Measurements from ENCODE around the gene PDE4D. TPM values are rescaled to one million over a fixed set of nuclear protein-coding genes. Genes with fewer than 3 reads are reported as not detected.

PDE4D gene
- total RNA-seq, 1 experiment from 2014 or later = 3.3 TPM

GRCh38 chr5:59765446-59765845, 128.1 kb downstream of the PDE4D start:
- TF ChIP-seq FOXP1 (CRISPR knock-in tag; IDR thresholded peaks at IDR 0.05; ENCODE audit: borderline replicate concordance) (no peak), ELF4 (CRISPR knock-in tag; IDR thresholded peaks at IDR 0.05; ENCODE audit: low read depth) (no peak), CBFB (CRISPR knock-in tag; IDR thresholded peaks at IDR 0.05; ENCODE audit: low read depth) (no peak), NFYB (CRISPR knock-in tag; conservative IDR thresholded peaks at IDR 0.05; ENCODE audit: low read depth) (no peak), MAX (CRISPR knock-in tag; IDR thresholded peaks at IDR 0.05) (no peak), ZNF416 (CRISPR knock-in tag; IDR thresholded peaks at IDR 0.05) (no peak), HMGA2 (CRISPR knock-in tag; IDR thresholded peaks at IDR 0.05) (no peak), ZMAT4 (CRISPR knock-in tag; IDR thresholded peaks at IDR 0.05) (no peak), ATF1 (CRISPR knock-in tag; IDR thresholded peaks at IDR 0.05) (no peak), ZNF232 (CRISPR knock-in tag; IDR thresholded peaks at IDR 0.05) (no peak), HMGXB4 (CRISPR knock-in tag; IDR thresholded peaks at IDR 0.05) (no peak), USF2 (CRISPR knock-in tag; IDR thresholded peaks at IDR 0.05) (no peak), ATF2 (CRISPR knock-in tag; IDR thresholded peaks at IDR 0.05; ENCODE audit: borderline replicate concordance, low read depth) (no peak), FOXP4 (CRISPR knock-in tag; IDR thresholded peaks at IDR 0.05) (no peak), JUN (CRISPR knock-in tag; IDR thresholded peaks at IDR 0.05) (no peak), ZNF219 (CRISPR knock-in tag; IDR thresholded peaks at IDR 0.05; ENCODE audit: borderline replicate concordance) (no peak), ZBTB21 (CRISPR knock-in tag; IDR thresholded peaks at IDR 0.05; ENCODE audit: borderline replicate concordance) (no peak)
- TF ChIP-seq, protein P1, sequence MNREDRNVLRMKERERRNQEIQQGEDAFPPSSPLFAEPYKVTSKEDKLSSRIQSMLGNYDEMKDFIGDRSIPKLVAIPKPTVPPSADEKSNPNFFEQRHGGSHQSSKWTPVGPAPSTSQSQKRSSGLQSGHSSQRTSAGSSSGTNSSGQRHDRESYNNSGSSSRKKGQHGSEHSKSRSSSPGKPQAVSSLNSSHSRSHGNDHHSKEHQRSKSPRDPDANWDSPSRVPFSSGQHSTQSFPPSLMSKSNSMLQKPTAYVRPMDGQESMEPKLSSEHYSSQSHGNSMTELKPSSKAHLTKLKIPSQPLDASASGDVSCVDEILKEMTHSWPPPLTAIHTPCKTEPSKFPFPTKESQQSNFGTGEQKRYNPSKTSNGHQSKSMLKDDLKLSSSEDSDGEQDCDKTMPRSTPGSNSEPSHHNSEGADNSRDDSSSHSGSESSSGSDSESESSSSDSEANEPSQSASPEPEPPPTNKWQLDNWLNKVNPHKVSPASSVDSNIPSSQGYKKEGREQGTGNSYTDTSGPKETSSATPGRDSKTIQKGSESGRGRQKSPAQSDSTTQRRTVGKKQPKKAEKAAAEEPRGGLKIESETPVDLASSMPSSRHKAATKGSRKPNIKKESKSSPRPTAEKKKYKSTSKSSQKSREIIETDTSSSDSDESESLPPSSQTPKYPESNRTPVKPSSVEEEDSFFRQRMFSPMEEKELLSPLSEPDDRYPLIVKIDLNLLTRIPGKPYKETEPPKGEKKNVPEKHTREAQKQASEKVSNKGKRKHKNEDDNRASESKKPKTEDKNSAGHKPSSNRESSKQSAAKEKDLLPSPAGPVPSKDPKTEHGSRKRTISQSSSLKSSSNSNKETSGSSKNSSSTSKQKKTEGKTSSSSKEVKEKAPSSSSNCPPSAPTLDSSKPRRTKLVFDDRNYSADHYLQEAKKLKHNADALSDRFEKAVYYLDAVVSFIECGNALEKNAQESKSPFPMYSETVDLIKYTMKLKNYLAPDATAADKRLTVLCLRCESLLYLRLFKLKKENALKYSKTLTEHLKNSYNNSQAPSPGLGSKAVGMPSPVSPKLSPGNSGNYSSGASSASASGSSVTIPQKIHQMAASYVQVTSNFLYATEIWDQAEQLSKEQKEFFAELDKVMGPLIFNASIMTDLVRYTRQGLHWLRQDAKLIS (CRISPR knock-in tag; IDR thresholded peaks at IDR 0.05; ENCODE audit: borderline replicate concordance) = no peak
- TF ChIP-seq, protein P2, sequence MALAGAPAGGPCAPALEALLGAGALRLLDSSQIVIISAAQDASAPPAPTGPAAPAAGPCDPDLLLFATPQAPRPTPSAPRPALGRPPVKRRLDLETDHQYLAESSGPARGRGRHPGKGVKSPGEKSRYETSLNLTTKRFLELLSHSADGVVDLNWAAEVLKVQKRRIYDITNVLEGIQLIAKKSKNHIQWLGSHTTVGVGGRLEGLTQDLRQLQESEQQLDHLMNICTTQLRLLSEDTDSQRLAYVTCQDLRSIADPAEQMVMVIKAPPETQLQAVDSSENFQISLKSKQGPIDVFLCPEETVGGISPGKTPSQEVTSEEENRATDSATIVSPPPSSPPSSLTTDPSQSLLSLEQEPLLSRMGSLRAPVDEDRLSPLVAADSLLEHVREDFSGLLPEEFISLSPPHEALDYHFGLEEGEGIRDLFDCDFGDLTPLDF (CRISPR knock-in tag; IDR thresholded peaks at IDR 0.05) = no peak
- TF ChIP-seq, protein P3, sequence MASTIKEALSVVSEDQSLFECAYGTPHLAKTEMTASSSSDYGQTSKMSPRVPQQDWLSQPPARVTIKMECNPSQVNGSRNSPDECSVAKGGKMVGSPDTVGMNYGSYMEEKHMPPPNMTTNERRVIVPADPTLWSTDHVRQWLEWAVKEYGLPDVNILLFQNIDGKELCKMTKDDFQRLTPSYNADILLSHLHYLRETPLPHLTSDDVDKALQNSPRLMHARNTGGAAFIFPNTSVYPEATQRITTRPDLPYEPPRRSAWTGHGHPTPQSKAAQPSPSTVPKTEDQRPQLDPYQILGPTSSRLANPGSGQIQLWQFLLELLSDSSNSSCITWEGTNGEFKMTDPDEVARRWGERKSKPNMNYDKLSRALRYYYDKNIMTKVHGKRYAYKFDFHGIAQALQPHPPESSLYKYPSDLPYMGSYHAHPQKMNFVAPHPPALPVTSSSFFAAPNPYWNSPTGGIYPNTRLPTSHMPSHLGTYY (CRISPR knock-in tag; IDR thresholded peaks at IDR 0.05) = no peak
- no peak for DNase-seq (ENCODE audit: low spot score)
- Mint-ChIP-seq H3K9me3 (peaks cover 4% of the 10 kb centered on the region; the same call in 1 of the 2 replicates), H3K4me1 (peaks cover 28% of the 10 kb centered on the region), H3K27me3 (ENCODE audit: low read depth) (peaks cover 25% of the 10 kb centered on the region), H3K27ac (no peak overlapping the region), H3K4me3 (no peak overlapping the region), H3K36me3 (no peaks in the 10 kb centered on the region)
- ChIA-PET CTCF (interaction anchor here (1.2 kb wide), 1 partner anchor 35 kb away, joined by 3 read pairs; no protein-coding TSS in a partner anchor), POLR2A (no interaction called here)
- ATAC-seq = no peak
